ENCODE measurements around the gene HNMT.
"Not testable (repeated sequence)": the region's sequence is repeated elsewhere in the genome, so short reads cannot be mapped to it uniquely, and the experiment has no call there.

The HNMT gene

DNA sequence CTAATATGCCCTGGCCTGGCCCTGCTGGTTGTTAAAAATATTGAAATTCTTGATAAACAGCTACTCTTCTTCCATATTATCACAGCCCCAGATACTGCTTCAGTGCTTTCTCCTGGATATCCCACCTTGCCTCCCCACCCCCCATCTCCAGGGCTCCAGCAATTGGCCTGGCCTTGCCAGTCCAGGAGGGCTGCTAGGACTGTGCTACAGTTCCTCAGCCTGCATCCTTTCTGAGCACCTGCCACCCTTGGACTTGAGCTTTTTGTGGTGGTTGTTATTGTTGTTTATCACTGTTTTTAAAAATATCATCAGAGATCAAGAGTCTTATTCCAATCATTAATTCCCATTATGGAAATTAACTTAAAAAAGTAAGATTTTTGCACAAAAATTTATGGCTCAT lies 13.5 kb downstream of the HNMT start:
- no peak for DNase-seq

DNA sequence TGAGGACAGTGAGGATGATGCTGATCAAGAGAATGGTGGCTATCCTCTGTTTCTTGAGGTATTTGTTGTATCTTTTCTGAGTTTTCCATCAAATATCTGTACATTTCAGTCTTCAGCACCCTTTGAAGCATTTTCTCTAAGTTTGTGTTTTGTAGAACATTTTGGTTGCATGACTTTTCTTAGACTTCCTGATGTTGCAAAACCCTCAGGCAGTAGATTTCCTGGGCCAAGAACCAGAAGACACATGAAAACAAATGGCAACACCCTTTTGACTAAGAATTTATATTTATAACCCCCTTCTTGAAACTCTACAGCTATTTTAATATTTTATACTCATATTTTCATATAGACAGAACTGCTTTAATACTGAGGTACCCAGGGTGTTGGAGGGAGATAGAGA lies 16.2 kb downstream of the HNMT start:
- DNase-seq: no peak

GRCh38 chr2:137981112-137981656 lies 16.9 kb downstream of the HNMT start:
- DNase-seq: no peak

DNA sequence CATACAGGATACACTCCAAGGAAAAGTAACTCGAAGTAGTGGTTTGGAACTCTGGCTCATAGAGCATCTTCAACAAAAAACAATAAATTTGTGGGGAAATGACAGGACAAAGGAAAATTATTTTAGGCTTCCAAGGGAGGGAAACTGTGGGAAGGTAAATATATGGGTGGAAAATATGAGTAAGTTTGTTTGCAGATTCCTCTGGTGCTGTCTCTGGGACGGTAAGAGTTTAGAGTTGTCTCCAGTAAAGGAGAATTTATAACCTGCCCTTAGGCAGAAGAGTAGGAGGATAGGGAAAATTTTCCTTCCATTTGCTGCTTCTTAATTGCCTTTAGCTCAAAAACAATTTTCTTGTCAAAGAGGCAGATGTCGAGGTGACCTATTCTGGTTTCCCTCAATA lies 19.3 kb downstream of the HNMT start:
- DNase-seq: no peak

- DNase-seq: no peak
These were observed 22.0 kb downstream of the HNMT start for GRCh38 chr2:137986268-137986667.

GRCh38 chr2:137987011-137987410 lies 22.7 kb downstream of the HNMT start:
- no peak for DNase-seq

GRCh38 chr2:137991078-137991477 lies 26.8 kb downstream of the HNMT start:
- no peak for DNase-seq

- DNase-seq: no peak
These were observed 27.9 kb downstream of the HNMT start for GRCh38 chr2:137992039-137992646.

GRCh38 chr2:137993715-137994476 lies 29.6 kb downstream of the HNMT start:
- not testable (repeated sequence) for DNase-seq

GRCh38 chr2:137995368-137995767 lies 31.1 kb downstream of the HNMT start:
- DNase-seq: not testable (repeated sequence)

DNA sequence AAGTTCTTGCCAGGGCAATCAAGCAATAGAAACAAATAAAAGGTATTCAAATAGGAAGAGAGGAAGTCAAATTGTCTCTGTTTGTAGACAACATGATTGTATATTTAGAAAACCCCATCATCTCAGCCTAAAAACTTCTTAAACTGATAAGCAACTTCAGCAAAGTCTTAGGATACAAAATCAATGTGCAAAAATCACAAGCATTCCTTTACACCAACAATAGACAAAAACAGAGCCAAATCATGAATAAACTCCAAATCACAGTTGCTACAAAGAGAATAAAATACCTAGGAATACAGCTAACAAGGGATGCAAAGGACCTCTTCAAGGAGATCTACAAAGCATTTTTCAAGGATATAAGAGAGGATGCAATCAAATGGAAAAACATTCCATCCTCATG lies 31.9 kb downstream of the HNMT start:
- DNase-seq: not testable (repeated sequence)

GRCh38 chr2:137997733-137998132 lies 33.5 kb downstream of the HNMT start:
- no peak for DNase-seq

DNA sequence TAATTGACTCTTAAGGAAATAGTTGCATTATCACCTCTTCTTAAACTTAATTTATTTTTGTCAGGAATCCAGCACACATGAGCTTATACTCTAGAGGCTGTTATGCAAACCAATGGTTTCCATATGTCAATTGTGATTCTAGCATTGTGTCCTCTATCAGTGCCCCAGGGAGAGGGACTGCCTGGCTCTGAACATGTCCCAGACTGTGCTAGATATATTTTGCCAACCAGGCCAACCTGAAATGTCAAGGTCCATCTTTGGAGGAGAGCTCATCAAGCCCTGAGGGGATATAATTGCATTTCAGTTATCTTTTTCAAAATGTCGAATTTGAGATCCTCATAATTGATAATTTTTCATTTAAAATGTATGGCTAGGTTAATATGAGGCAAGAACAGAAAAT lies 34.2 kb downstream of the HNMT start:
- no peak for DNase-seq

GRCh38 chr2:137999273-137999672 lies 35.0 kb downstream of the HNMT start:
- no peak for DNase-seq

- no peak for DNase-seq
These were observed 35.7 kb downstream of the HNMT start for GRCh38 chr2:138000009-138000408.

DNA sequence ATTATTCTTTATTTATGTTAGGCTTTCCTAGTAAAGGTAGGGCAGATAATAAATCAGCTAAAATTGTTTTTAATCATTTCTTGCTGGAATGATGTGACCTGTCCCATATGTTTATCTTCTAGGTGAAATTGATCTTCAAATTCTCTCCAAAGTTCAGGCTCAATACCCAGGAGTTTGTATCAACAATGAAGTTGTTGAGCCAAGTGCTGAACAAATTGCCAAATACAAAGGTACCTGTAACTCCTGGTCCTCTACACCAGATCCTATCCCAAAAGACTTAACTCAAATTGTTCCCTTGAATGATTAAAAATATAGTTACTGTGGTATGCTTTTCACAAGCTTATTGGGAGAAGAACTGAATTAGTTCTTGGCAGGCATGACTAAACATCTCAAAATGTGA lies 36.5 kb downstream of the HNMT start:
- no peak for DNase-seq

DNA sequence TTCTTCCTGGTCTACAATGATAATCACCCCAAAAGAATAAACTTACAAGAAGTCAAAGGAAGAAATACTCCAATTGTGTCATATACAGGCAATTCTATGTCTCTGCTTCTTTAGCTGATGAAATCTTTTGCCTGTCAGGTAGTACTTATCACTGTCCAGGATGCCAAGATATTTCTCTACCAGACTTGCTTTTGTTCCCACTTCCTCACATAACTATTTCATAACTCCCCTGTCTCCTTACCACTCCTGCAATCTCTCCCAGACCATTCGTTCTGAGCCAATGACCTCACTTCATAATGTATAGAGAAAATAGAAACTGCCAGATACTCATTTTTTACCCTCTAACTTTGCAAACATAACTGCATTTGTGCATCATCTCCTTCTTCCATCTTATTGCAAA lies 39.1 kb downstream of the HNMT start:
- no peak for DNase-seq

DNA sequence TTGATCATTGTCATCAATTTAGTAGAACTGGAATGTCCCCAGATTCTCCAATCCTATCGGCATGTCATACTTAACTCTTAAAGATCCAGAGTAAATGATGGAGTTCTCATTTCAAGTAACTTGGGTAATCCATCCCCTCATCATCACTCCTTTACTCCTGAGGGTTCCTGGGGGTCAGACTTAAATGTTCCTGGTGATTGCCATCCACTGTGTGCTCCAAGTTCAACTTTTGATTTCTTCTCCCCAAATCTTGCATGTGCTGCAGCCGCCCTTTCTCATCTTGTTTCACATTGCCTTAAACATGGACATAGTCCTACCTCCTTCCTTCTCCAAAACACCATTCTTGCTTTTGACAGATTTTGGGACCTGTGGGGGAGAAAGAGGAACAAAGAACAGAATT lies 43.2 kb downstream of the HNMT start:
- DNase-seq: no peak

DNA sequence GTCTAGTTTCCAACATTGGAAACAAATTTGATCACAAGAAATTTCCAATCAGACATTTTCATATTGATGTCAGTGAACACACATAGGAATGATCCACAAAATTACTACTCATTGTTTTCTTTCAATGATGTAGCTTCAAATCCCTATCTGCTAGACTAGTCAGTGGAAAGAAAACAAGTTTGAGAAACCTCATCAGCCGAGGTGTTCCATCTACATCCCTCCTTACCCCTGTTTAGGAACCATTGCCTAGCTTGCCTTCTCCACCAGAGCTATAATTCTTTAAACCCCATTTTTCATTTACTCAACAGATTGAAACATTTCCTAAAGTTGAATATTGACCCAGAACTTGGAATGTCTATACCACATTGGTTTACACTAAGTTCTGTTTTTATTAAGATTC lies 45.3 kb downstream of the HNMT start:
- DNase-seq: no peak

DNA sequence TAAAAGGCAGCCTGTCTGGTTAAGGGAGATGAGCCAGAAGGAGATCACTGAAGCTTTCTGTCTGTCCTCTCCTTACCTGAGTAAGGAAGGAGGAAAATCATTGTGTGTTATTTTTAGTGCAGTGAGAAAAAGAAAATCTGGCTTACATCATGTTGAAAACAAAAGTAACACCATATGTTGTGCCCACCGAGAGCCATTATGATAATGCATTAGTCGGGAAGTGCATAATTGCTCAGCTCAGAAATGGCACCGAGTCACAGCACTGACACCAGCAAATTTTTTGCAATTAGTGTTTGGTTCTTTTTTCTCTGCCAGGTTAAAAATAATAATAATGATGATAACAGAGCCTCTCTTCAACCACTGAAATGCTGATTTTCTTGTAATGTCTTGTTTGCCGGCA lies 46.6 kb downstream of the HNMT start:
- DNase-seq: no peak

DNA sequence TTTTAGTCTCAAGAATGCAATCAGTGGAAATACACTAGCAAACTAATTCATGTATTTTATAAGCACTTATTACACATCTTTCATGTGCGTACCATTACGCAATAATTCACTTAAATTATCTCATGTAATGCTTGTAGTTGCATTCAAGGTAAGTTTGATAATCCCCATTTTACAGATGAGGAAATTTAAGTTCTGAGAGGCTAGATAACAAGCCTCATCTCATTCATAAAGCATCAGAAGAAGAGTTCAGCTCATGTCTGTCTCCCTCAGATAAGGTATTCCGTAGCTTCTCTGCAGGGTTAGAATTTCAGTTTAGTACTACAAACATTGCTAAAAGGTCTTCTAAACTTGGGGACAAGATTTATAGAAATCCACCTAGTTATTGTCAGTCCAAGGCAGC lies 47.8 kb downstream of the HNMT start:
- DNase-seq: no peak

DNA sequence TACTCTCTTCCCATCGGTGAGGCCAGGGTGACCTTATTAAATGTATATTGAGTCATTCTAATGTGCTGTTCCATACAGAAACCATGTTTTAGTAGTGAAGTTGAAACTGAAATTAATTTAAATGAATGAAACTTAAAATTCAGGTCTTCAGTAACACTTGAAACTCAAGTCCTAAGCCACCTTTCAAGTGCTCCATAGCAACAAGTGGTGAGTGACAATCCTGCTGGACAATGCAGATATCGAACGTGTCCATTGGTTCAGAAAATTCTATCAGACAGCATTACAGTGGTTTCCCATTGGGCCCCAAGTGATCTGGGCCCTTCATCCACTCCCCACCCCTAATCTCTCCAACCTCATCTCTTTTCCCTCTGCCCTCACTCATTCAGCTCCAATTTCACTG lies 48.7 kb downstream of the HNMT start:
- DNase-seq: no peak

DNA sequence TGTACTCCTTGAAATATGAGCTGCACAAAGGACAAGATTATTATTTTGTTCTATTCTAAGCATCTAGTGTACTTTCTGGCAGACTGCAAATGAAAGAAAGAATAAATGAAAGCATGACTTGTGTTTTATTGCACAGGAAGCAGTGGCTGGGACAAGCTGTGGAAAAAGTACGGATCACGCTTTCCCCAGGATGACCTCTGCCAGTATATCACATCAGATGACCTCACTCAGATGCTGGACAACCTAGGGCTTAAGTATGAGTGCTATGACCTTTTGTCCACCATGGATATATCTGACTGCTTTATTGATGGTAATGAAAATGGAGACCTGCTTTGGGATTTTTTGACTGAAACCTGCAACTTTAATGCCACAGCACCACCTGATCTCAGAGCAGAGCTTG lies 49.4 kb downstream of the HNMT start:
- DNase-seq: no peak

DNA sequence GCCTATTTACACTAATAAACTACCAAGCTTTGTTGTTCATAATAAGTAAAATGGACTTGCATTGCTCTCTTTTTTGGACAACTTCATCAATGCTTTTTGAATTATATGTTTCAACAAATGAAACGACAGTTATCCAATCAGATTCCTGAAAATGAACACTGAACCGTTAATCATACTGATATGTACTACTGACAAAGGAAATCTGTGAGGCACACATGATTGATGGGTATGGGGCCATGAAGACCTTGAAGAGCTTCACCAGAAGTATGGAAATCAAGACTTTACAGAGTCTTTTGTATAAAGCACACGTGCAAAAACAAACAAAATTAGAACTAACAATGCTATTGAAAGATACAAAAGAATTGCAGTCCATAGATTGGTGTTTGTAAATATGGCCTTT lies 51.2 kb downstream of the HNMT start:
- no peak for DNase-seq
